Measurements from ENCODE around the gene CYS1. TPM values are rescaled to one million over a fixed set of nuclear protein-coding genes. Genes with fewer than 3 reads are reported as not detected.

Gene CYS1
- total RNA-seq, 4 donors from 2014 or later: 0.32 to 1.8 TPM; not detected in 2

DNA sequence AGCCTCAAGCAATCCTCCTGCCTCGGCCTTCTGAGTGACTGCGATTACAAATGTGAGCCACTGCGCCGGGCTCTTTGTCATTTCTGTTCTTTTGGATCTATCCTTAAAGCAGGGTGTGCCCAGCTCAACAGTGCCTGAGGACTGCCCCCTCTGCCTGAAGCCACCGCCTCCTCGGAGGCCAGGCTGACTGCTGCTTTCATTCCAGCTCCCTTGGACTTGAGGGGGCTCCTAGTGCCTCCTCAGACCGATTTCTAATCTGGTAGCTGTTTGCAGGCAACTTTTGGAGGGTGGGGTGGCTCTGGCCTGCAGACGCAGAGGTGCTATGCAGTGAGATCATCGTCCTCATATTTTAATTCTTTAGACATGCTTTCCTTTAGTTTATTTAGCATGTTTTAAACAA, 72.8 kb downstream of the CYS1 start:
- Histone ChIP-seq H3K9me3 (no peaks in the 10 kb centered on the region), H3K36me3 (no peaks in the 10 kb centered on the region), H3K4me1 (peaks cover 48% of the 10 kb centered on the region), H3K27ac (peak overlapping the region; percentile 5), H3K27me3 (no peaks in the 10 kb centered on the region), H3K4me3 (no peak overlapping the region)
- DNase-seq (ENCODE audit: low spot score in 2 of 2): peak; percentile 77 to 79
- TF ChIP-seq EP300 (IDR thresholded peaks at IDR 0.05): no peak
- TF ChIP-seq POLR2AphosphoS5 (IDR thresholded peaks at IDR 0.05): no peak
- TF ChIP-seq POLR2A (IDR thresholded peaks at IDR 0.05): no peak
- TF ChIP-seq, protein P1, sequence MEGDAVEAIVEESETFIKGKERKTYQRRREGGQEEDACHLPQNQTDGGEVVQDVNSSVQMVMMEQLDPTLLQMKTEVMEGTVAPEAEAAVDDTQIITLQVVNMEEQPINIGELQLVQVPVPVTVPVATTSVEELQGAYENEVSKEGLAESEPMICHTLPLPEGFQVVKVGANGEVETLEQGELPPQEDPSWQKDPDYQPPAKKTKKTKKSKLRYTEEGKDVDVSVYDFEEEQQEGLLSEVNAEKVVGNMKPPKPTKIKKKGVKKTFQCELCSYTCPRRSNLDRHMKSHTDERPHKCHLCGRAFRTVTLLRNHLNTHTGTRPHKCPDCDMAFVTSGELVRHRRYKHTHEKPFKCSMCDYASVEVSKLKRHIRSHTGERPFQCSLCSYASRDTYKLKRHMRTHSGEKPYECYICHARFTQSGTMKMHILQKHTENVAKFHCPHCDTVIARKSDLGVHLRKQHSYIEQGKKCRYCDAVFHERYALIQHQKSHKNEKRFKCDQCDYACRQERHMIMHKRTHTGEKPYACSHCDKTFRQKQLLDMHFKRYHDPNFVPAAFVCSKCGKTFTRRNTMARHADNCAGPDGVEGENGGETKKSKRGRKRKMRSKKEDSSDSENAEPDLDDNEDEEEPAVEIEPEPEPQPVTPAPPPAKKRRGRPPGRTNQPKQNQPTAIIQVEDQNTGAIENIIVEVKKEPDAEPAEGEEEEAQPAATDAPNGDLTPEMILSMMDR (IDR thresholded peaks at IDR 0.05): no peak
- 46% methylated on average over 9 of the region's 9 CpGs for WGBS

Other genes starting within 250 kb of the CYS1 start
- 10 to 100 TPM; 12.7 to 24.0 (median 18.0) TPM for gene TAF1B, start 236.9 kb downstream of the CYS1 start, total RNA-seq
- gene GRHL1, start 128.7 kb downstream of the CYS1 start, total RNA-seq: 100 to 1,000 TPM; 112 to 233 (median 121) TPM
- 10 to 100 TPM; 48.6 to 81.6 (median 58.8) TPM for gene KLF11, start 36.9 kb downstream of the CYS1 start, total RNA-seq
- gene RRM2, start 42.3 kb upstream of the CYS1 start, total RNA-seq: 1 to 10 TPM; 1.1 to 6.0 (median 2.4) TPM
- gene HPCAL1, start 222.5 kb upstream of the CYS1 start, total RNA-seq: 10 to 100 TPM; 27.7 to 40.7 (median 35.3) TPM

Measured in suprapubic skin (tissue), 4 donors.